Effector memory CD8-positive, alpha-beta T cell (primary cell): ENCODE results near the gene GREM1.

Experiments used
- ATAC-seq: fragments of 150-1000 bp; cut with Tn5 transposase; replicated peaks from 2 replicates; pipeline ENCODE4 v1.10.0; 2021; ENCODE audit warnings: mild to moderate bottlenecking, moderate library complexity
- DNase-seq, 3 experiments: peaks; one replicate each; pipeline ENCODE4 v3.0.0; 2021
- H3K27ac Mint-ChIP-seq, 2 donors: one replicate each; pipeline ENCODE4 v1.8.0; 2022; ENCODE audit warnings: mild to moderate bottlenecking in 2 of 2, mixed read lengths in 2 of 2, moderate library complexity in 2 of 2
- H3K27me3 Mint-ChIP-seq, 2 donors: one replicate each; pipeline ENCODE4 v1.8.0; 2022; ENCODE audit warnings: mixed read lengths in 2 of 2
- H3K36me3 Mint-ChIP-seq: one replicate; pipeline ENCODE4 v1.8.0; 2022; ENCODE audit warnings: mild to moderate bottlenecking, moderate library complexity, mixed read lengths; ENCODE audit not compliant: insufficient read depth
- H3K4me1 Mint-ChIP-seq, 2 donors: one replicate each; pipeline ENCODE4 v1.8.0; 2022; ENCODE audit warnings: low read depth in 2 of 2, mixed read lengths in 2 of 2
- H3K4me3 Mint-ChIP-seq, 2 donors: one replicate each; pipeline ENCODE4 v1.8.0; 2022; ENCODE audit warnings: mild to moderate bottlenecking in 2 of 2, mixed read lengths in 2 of 2, moderate library complexity in 2 of 2
- H3K9me3 Mint-ChIP-seq, 2 donors: one replicate each; pipeline ENCODE4 v1.8.0; 2022; ENCODE audit warnings: mixed read lengths in 2 of 2

Gene GREM1

DNA sequence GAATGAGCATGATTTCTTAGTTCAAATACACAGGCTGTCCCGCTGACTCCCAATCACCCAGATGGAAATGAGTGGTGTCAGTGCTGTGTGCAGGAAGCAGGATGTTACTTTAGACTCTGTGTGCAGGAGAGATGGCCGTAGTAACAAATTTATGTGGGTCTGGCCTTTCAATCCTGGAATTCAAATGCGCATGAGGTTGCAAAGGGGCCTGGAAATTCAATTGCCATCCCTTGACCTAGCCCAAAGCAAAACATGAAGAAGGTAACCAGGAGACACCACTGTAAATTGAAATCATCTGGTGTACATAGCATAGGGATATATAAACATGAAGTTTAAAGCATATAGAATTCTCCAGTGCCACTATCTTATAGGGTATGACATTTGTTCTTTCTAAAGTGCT, 33.2 kb downstream of the GREM1 start:
- DNase-seq (no peak), ATAC-seq (no peak)
- H3K36me3 Mint-ChIP-seq = no peaks in the 10 kb centered on the region
- peaks cover 15 to 31% of the 10 kb centered on the region in 2 donors for H3K27me3 Mint-ChIP-seq
- no peak overlapping the region for H3K27ac Mint-ChIP-seq
- no peaks in the 10 kb centered on the region for H3K4me1 Mint-ChIP-seq
- peaks cover 0 to 1% of the 10 kb centered on the region in 2 donors for H3K9me3 Mint-ChIP-seq
- H3K4me3 Mint-ChIP-seq = no peak overlapping the region

DNA sequence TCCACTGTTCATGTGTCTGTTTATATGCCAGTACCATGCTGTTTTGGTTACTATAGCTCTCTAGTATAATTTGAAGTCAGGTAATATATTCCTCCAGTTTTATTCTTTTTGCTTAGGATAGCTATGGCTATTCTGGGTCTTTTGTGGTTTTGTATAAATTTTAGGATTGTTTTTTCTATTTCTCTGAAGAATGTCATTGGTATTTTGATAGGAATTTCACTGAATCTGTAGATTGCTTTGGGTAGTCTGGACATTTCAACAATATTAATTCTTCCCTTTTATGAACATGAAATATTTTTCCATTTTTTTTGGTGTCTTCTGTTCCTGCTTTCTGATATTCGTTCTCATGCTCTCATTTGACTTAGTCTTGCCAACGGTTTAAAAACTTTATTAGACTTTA, 39.6 kb downstream of the GREM1 start:
- no peaks in the 10 kb centered on the region for H3K36me3 Mint-ChIP-seq
- no peaks in the 10 kb centered on the region for H3K4me1 Mint-ChIP-seq
- DNase-seq (no peak), ATAC-seq (no peak)
- no peak overlapping the region for H3K27ac Mint-ChIP-seq
- H3K27me3 Mint-ChIP-seq = peaks cover 39 to 57% of the 10 kb centered on the region in 2 donors
- no peak overlapping the region for H3K4me3 Mint-ChIP-seq
- H3K9me3 Mint-ChIP-seq = peaks cover 0 to 1% of the 10 kb centered on the region in 2 donors

GRCh38 chr15:32763295-32763694, 45.5 kb downstream of the GREM1 start:
- H3K4me3 Mint-ChIP-seq = no peak overlapping the region
- no peaks in the 10 kb centered on the region for H3K9me3 Mint-ChIP-seq
- H3K4me1 Mint-ChIP-seq = no peaks in the 10 kb centered on the region
- ATAC-seq (no peak), DNase-seq (no peak)
- H3K27me3 Mint-ChIP-seq = peaks cover 24 to 32% of the 10 kb centered on the region in 2 donors
- no peaks in the 10 kb centered on the region for H3K36me3 Mint-ChIP-seq
- H3K27ac Mint-ChIP-seq = no peak overlapping the region

DNA sequence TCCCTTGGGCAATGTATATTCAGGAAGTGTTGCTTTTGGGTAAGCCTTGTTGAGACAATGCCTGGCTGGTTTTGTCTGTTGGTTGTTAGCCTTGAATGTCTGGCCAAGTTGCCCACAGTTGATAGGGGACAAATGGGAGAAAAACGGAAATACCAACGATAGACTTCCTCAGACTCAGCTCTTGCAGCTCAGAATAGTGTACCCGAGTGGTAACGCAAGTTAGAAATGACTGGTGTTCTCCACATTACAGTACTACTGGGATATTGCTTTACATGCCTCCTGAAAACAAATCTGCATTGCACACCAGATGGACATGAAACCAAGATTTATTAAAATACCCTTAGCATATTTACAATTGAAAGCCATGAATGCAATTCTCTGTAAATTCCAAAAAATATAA, 47.4 kb downstream of the GREM1 start:
- H3K4me1 Mint-ChIP-seq = no peaks in the 10 kb centered on the region
- no peak for DNase-seq
- H3K9me3 Mint-ChIP-seq = no peaks in the 10 kb centered on the region
- no peaks in the 10 kb centered on the region for H3K36me3 Mint-ChIP-seq
- H3K27me3 Mint-ChIP-seq = peaks cover 17 to 32% of the 10 kb centered on the region in 2 donors
- ATAC-seq = no peak
- H3K27ac Mint-ChIP-seq = no peak overlapping the region
- no peak overlapping the region for H3K4me3 Mint-ChIP-seq

DNA sequence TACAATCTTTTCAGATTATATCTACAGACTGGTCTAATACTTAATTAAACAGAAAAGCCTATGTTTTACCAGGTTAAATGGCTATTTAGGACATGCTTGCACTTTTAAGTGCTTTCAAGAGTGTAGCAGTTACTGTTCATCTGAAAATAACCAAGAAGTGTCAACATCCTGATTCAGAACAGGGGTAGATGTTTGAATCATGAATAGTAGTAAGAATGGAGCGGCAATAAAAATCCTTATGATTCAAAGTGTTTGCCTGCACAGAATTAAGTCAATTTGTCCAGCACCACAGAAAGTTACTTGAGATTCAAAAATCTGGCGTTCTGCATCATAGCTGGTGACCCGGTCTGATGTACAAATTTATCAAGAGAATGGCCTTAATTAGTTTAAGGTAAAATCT, 48.3 kb downstream of the GREM1 start:
- DNase-seq = no peak
- no peak for ATAC-seq
- H3K36me3 Mint-ChIP-seq = no peaks in the 10 kb centered on the region
- H3K27ac Mint-ChIP-seq = no peak overlapping the region
- no peaks in the 10 kb centered on the region for H3K9me3 Mint-ChIP-seq
- peaks cover 9 to 25% of the 10 kb centered on the region in 2 donors for H3K27me3 Mint-ChIP-seq
- no peaks in the 10 kb centered on the region for H3K4me1 Mint-ChIP-seq
- no peak overlapping the region for H3K4me3 Mint-ChIP-seq

DNA sequence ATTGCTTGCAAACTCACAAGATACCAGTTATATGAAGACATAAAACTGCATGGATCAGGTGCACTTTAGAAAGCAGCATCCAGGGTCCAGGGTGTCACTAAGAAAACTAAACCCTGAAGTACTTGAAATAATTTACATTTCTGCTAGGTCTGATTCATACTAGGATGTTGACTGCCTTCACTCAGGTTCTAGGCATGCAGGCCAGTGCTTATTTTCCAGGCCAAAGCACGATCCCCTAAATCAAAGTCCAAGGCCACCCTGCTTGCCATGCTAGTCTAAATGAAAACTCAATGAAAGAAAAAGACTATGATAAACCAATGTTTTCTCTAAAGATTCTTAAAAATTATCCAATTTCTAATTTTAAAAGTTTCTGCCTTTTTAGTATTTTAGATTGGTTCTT, 49.4 kb downstream of the GREM1 start:
- H3K36me3 Mint-ChIP-seq = no peaks in the 10 kb centered on the region
- DNase-seq (no peak), ATAC-seq (no peak)
- no peak overlapping the region for H3K27ac Mint-ChIP-seq
- H3K9me3 Mint-ChIP-seq = no peaks in the 10 kb centered on the region
- H3K4me1 Mint-ChIP-seq = no peaks in the 10 kb centered on the region
- H3K27me3 Mint-ChIP-seq = peaks cover 5 to 21% of the 10 kb centered on the region in 2 donors
- no peak overlapping the region for H3K4me3 Mint-ChIP-seq

DNA sequence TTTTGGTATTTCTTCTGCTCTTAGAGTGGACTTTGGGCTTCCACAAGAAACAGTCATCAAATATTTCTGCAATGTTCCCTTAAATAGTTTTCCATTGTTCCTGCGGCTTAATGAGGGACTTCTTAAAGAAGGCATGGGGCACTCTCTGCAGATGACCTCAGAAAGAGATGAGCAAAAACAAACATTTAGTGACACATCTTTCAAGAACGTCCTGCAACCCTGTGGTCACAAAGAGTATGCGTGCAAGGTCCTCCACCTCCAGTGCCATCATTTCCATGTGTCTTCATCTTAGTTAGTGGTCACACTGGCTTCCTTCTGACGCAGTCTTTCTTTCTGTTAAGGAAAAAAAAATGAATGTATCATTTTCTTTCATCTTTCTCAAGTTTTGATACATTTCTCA, 56.2 kb downstream of the GREM1 start:
- Mint-ChIP-seq H3K36me3 (no peaks in the 10 kb centered on the region), H3K27me3 (peaks cover 0 to 38% of the 10 kb centered on the region in 2 donors), H3K4me3 (no peak overlapping the region), H3K4me1 (no peaks in the 10 kb centered on the region), H3K27ac (no peak overlapping the region), H3K9me3 (no peaks in the 10 kb centered on the region)
- no peak for DNase-seq
- ATAC-seq = no peak

- Mint-ChIP-seq H3K4me3 (no peak overlapping the region), H3K27ac (no peak overlapping the region), H3K9me3 (no peaks in the 10 kb centered on the region), H3K36me3 (no peaks in the 10 kb centered on the region), H3K27me3 (peaks cover 0 to 38% of the 10 kb centered on the region in 2 donors), H3K4me1 (no peaks in the 10 kb centered on the region)
- no peak for DNase-seq
- no peak for ATAC-seq
Observed at GRCh38 chr15:32775103-32775502, 57.3 kb downstream of the GREM1 start.

GRCh38 chr15:32778391-32779176, 60.8 kb downstream of the GREM1 start:
- DNase-seq (no peak), ATAC-seq (no peak)
- Mint-ChIP-seq H3K4me1 (no peaks in the 10 kb centered on the region), H3K36me3 (no peaks in the 10 kb centered on the region), H3K27me3 (peaks cover 0 to 17% of the 10 kb centered on the region in 2 donors), H3K4me3 (no peak overlapping the region), H3K9me3 (no peaks in the 10 kb centered on the region), H3K27ac (no peak overlapping the region)

DNA sequence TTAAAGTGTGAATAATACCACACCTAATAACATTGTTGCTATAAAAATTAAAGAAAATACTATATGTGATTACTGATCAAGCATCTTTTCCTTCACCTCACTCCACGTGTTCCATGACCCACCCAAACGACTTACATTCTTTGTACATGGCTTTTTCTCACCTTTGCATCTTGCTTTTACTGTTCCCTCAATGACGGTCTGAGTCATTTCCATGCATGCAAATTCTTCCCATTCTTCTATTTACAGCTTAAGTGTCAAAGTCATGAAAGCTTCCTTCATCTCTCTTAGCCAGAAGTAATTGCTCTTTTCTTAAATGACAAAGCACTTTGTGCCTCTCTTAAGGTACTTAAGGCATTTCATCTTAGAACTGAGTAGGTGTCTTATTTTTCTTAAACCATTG, 64.0 kb downstream of the GREM1 start:
- Mint-ChIP-seq H3K9me3 (no peaks in the 10 kb centered on the region), H3K36me3 (no peaks in the 10 kb centered on the region), H3K27me3 (no peaks in the 10 kb centered on the region), H3K4me1 (no peaks in the 10 kb centered on the region), H3K27ac (no peak overlapping the region), H3K4me3 (no peak overlapping the region)
- DNase-seq (no peak), ATAC-seq (no peak)

DNA sequence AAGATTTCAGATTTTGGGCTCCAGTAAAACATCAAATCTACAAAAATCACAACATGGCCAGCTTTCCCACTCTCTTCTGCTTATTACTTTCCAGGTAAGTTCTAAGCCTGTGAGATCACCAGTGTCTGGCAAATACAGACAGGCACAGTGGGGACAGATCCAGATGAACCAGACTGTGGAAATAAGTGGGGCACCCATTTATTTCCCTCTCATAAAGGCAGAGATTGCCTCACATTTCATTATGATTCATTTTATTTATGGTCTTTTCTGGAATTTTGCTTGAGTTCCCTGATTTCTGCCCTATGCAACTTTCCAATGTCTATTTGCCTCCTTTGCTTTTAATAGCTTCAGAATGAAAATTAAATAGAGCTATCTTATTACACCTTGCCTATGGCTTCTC, 66.8 kb downstream of the GREM1 start:
- no peak for ATAC-seq
- H3K9me3 Mint-ChIP-seq = no peaks in the 10 kb centered on the region
- DNase-seq = no peak

GRCh38 chr15:32786906-32787305, 69.1 kb downstream of the GREM1 start:
- Mint-ChIP-seq H3K4me1 (no peaks in the 10 kb centered on the region), H3K9me3 (peaks cover 0 to 5% of the 10 kb centered on the region in 2 donors), H3K4me3 (no peak overlapping the region), H3K36me3 (peaks cover 2% of the 10 kb centered on the region), H3K27me3 (no peaks in the 10 kb centered on the region), H3K27ac (no peak overlapping the region)
- ATAC-seq (no peak), DNase-seq (no peak)

More for the DNA sequence above, 66.8 kb downstream of the GREM1 start:
- no peaks in the 10 kb centered on the region for H3K27me3 Mint-ChIP-seq
- H3K4me3 Mint-ChIP-seq = no peak overlapping the region
- peaks cover 2% of the 10 kb centered on the region for H3K36me3 Mint-ChIP-seq
- no peaks in the 10 kb centered on the region for H3K4me1 Mint-ChIP-seq
- H3K27ac Mint-ChIP-seq = no peak overlapping the region

- H3K4me3 Mint-ChIP-seq = no peak overlapping the region
- H3K27me3 Mint-ChIP-seq = no peaks in the 10 kb centered on the region
- no peak overlapping the region for H3K27ac Mint-ChIP-seq
- H3K4me1 Mint-ChIP-seq = no peaks in the 10 kb centered on the region
- DNase-seq = no peak
- ATAC-seq = no peak
- peaks cover 0 to 5% of the 10 kb centered on the region in 2 donors for H3K9me3 Mint-ChIP-seq
- peaks cover 2% of the 10 kb centered on the region for H3K36me3 Mint-ChIP-seq
Observed at GRCh38 chr15:32787949-32788348, 70.1 kb downstream of the GREM1 start.

GRCh38 chr15:32790352-32790999, 72.7 kb downstream of the GREM1 start:
- DNase-seq (no peak), ATAC-seq (no peak)
- Mint-ChIP-seq H3K4me3 (no peak overlapping the region), H3K9me3 (peaks cover 0 to 5% of the 10 kb centered on the region in 2 donors), H3K27me3 (no peaks in the 10 kb centered on the region), H3K27ac (no peak overlapping the region), H3K36me3 (peaks cover 2% of the 10 kb centered on the region), H3K4me1 (no peaks in the 10 kb centered on the region)
